Measurements from ENCODE around the gene CLOCK.

DNA sequence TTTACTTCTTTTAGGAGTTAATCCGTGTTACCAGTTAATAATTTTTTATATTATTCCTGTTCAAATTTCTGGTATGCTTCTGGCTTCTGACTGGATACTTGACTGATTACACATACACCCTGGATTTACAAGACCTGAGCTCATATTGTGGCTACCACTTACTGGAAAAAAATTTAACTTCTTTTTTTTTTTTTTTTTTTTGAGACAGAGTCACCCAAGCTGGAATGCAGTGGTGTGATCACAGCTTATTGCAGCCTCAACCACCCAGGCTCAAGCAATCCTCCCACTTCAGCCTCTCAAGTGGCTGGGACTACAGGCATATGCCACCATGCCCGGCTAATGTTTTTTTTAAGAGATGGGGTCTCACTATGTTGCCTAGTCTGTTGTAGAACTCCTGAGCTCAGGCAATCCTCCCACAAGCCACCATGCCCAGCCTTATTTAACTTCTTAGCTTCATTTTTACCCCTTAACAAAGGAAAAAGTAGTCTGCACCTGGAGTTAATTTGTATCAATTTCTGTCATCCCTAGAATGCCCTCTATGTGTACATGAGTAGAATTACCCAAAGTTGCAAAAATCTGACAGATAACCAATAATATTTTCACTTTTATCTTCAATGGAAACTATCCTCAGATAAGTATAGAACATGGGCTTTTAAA lies 100.7 kb downstream of the CLOCK start:
- TF ChIP-seq, protein P1, sequence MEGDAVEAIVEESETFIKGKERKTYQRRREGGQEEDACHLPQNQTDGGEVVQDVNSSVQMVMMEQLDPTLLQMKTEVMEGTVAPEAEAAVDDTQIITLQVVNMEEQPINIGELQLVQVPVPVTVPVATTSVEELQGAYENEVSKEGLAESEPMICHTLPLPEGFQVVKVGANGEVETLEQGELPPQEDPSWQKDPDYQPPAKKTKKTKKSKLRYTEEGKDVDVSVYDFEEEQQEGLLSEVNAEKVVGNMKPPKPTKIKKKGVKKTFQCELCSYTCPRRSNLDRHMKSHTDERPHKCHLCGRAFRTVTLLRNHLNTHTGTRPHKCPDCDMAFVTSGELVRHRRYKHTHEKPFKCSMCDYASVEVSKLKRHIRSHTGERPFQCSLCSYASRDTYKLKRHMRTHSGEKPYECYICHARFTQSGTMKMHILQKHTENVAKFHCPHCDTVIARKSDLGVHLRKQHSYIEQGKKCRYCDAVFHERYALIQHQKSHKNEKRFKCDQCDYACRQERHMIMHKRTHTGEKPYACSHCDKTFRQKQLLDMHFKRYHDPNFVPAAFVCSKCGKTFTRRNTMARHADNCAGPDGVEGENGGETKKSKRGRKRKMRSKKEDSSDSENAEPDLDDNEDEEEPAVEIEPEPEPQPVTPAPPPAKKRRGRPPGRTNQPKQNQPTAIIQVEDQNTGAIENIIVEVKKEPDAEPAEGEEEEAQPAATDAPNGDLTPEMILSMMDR (IDR thresholded peaks at IDR 0.05; ENCODE audit: poor library complexity) = no peak
- no peak for TF ChIP-seq EZH2 (IDR thresholded peaks at IDR 0.05; ENCODE audit: borderline replicate concordance)
- no peak for TF ChIP-seq EZH2phosphoT487 (IDR thresholded peaks at IDR 0.05; ENCODE audit: low read depth, severe bottlenecking, unreplicated experiment)
